ENCODE results near the gene PEDS1. TPM values are rescaled to one million over a fixed set of nuclear protein-coding genes. Genes with fewer than 3 reads are reported as not detected.

The PEDS1 gene
- total RNA-seq, 4 donors from 2014 or later, result 24.1 to 46.3 (median 31.8) TPM

GRCh38 chr20:50123418-50123817 is 30.1 kb downstream of the PEDS1 start:
- no peaks in the 10 kb centered on the region for H3K27me3 ChIP-seq
- peak overlapping the region in 1 of 4 donors; percentile 41 for H3K27ac ChIP-seq
- H3K36me3 ChIP-seq, result peaks cover 0 to 53% of the 10 kb centered on the region in 2 donors
- TF ChIP-seq CTCF (IDR thresholded peaks at IDR 0.05), result no peak
- no peak for TF ChIP-seq POLR2AphosphoS5 (IDR thresholded peaks at IDR 0.05)
- no peak for TF ChIP-seq EP300 (IDR thresholded peaks at IDR 0.05)
- no peak for TF ChIP-seq POLR2A (IDR thresholded peaks at IDR 0.05)
- 84 to 100% methylated on average over 2 to 6 of the region's 7 CpGs for WGBS, 2 donors (ENCODE audit: low coverage in 1 of 2)
- H3K4me3 ChIP-seq, result no peak overlapping the region
- H3K9me3 ChIP-seq, result no peaks in the 10 kb centered on the region
- peaks cover 0 to 37% (median 3%) of the 10 kb centered on the region in 3 donors for H3K4me1 ChIP-seq
- no peak for ATAC-seq

- H3K4me3 ChIP-seq, result no peak overlapping the region
- no peak for ATAC-seq
- TF ChIP-seq EP300 (IDR thresholded peaks at IDR 0.05) (no peak), CTCF (IDR thresholded peaks at IDR 0.05) (no peak), POLR2A (IDR thresholded peaks at IDR 0.05) (no peak), POLR2AphosphoS5 (IDR thresholded peaks at IDR 0.05) (no peak)
- peaks cover 0 to 30% (median 3%) of the 10 kb centered on the region in 3 donors for H3K4me1 ChIP-seq
- 85 to 100% methylated on average over 4 of the region's 4 CpGs for WGBS, 2 donors (ENCODE audit: low coverage in 1 of 2)
- no peaks in the 10 kb centered on the region for H3K27me3 ChIP-seq
- no peaks in the 10 kb centered on the region for H3K9me3 ChIP-seq
- peaks cover 0 to 46% of the 10 kb centered on the region in 2 donors for H3K36me3 ChIP-seq
- peak overlapping the region in 1 of 4 donors; percentile 41 for H3K27ac ChIP-seq
Observed at GRCh38 chr20:50122763-50123162, 30.8 kb downstream of the PEDS1 start.

GRCh38 chr20:50121858-50122271 is 31.7 kb downstream of the PEDS1 start:
- H3K27ac ChIP-seq, result peak overlapping the region in 2 of 4 donors; percentile 5 to 47
- no peak for ATAC-seq

GRCh38 chr20:50120935-50121693 is 32.4 kb downstream of the PEDS1 start:
- H3K4me1 ChIP-seq, result peaks cover 0 to 19% (median 6%) of the 10 kb centered on the region in 3 donors
- no peaks in the 10 kb centered on the region for H3K9me3 ChIP-seq
- no peaks in the 10 kb centered on the region for H3K27me3 ChIP-seq
- peaks cover 0 to 30% of the 10 kb centered on the region in 2 donors for H3K36me3 ChIP-seq
- peak overlapping the region in 3 of 4 donors; percentile 1 to 47 (median 2) for H3K27ac ChIP-seq
- ATAC-seq, result peak; percentile 65
- WGBS, 2 donors (ENCODE audit: low coverage in 1 of 2), result 6 to 21% methylated on average over 3 to 7 of the region's 9 CpGs
- H3K4me3 ChIP-seq, result no peak overlapping the region
- peak in 3 of 4 experiments; percentile 90 to 96 (median 94) for TF ChIP-seq CTCF (IDR thresholded peaks at IDR 0.05)
- TF ChIP-seq POLR2AphosphoS5 (IDR thresholded peaks at IDR 0.05), result peak; percentile 25
- TF ChIP-seq EP300 (IDR thresholded peaks at IDR 0.05), result no peak
- TF ChIP-seq POLR2A (IDR thresholded peaks at IDR 0.05), result no peak

More at GRCh38 chr20:50121858-50122271, 31.7 kb downstream of the PEDS1 start:
- H3K9me3 ChIP-seq, result no peaks in the 10 kb centered on the region
- H3K36me3 ChIP-seq, result peaks cover 0 to 37% of the 10 kb centered on the region in 2 donors
- H3K4me1 ChIP-seq, result peaks cover 0 to 21% (median 3%) of the 10 kb centered on the region in 3 donors
- WGBS, 2 donors (ENCODE audit: low coverage in 1 of 2), result 49 to 81% methylated on average over 3 of the region's 4 CpGs
- TF ChIP-seq CTCF (IDR thresholded peaks at IDR 0.05), result no peak
- TF ChIP-seq POLR2AphosphoS5 (IDR thresholded peaks at IDR 0.05), result no peak
- no peak for TF ChIP-seq EP300 (IDR thresholded peaks at IDR 0.05)
- TF ChIP-seq POLR2A (IDR thresholded peaks at IDR 0.05), result no peak
- H3K27me3 ChIP-seq, result no peaks in the 10 kb centered on the region
- H3K4me3 ChIP-seq, result no peak overlapping the region

Measured in gastroesophageal sphincter (tissue), 4 donors.